Activated naive CD4-positive, alpha-beta T cell treated with anti-CD3 and anti-CD28 coated beads, Interleukin-2, amount 10 ng/mL, durations not matched to agents 7 days and 5 days (primary cell): ENCODE measurements around the gene ADGRV1.
"Not testable (repeated sequence)": the region's sequence is repeated elsewhere in the genome, so short reads cannot be mapped to it uniquely, and the experiment has no call there.

Source experiments
- CTCF ChIA-PET: fragments of 350-600 bp; sonication (Branson Sonifier 250); formaldehyde crosslinking; loops from one replicate; lab custom pipeline; 2021; ENCODE audit warnings: antibody characterized with exemption; lab: Charles Lee
- DNase-seq: peaks from one replicate; pipeline ENCODE4 v3.0.0-alpha.2; 2020
- H3K27ac Mint-ChIP-seq: one replicate; pipeline ENCODE4 v1.8.0; 2021; ENCODE audit warnings: mild to moderate bottlenecking, moderate library complexity, mixed read lengths
- H3K27me3 Mint-ChIP-seq: one replicate; pipeline ENCODE4 v1.8.0; 2021; ENCODE audit warnings: mild to moderate bottlenecking, mixed read lengths
- H3K36me3 Mint-ChIP-seq: one replicate; pipeline ENCODE4 v1.8.0; 2021; ENCODE audit warnings: mixed read lengths
- H3K4me1 Mint-ChIP-seq: one replicate; pipeline ENCODE4 v1.8.0; 2021; ENCODE audit warnings: mixed read lengths
- H3K4me3 Mint-ChIP-seq: one replicate; pipeline ENCODE4 v1.8.0; 2021; ENCODE audit warnings: mild to moderate bottlenecking, moderate library complexity, mixed read lengths
- H3K9me3 Mint-ChIP-seq: one replicate; pipeline ENCODE4 v1.8.0; 2021; ENCODE audit warnings: mixed read lengths

Gene ADGRV1

GRCh38 chr5:90967443-90967842 lies 408.8 kb downstream of the ADGRV1 start:
- Mint-ChIP-seq H3K9me3 (no peaks in the 10 kb centered on the region), H3K36me3 (no peaks in the 10 kb centered on the region), H3K4me1 (no peaks in the 10 kb centered on the region), H3K27me3 (peaks cover 9% of the 10 kb centered on the region), H3K4me3 (no peak overlapping the region), H3K27ac (no peak overlapping the region)
- no peak for DNase-seq
- CTCF ChIA-PET, result no interaction called here

GRCh38 chr5:90967851-90968250 lies 409.3 kb downstream of the ADGRV1 start:
- CTCF ChIA-PET, result no interaction called here
- H3K4me3 Mint-ChIP-seq, result no peak overlapping the region
- H3K27ac Mint-ChIP-seq, result no peak overlapping the region
- H3K4me1 Mint-ChIP-seq, result no peaks in the 10 kb centered on the region
- no peaks in the 10 kb centered on the region for H3K9me3 Mint-ChIP-seq
- peaks cover 9% of the 10 kb centered on the region for H3K27me3 Mint-ChIP-seq
- H3K36me3 Mint-ChIP-seq, result no peaks in the 10 kb centered on the region
- DNase-seq, result no peak

GRCh38 chr5:90968319-90968718 lies 409.7 kb downstream of the ADGRV1 start:
- CTCF ChIA-PET, result no interaction called here
- no peaks in the 10 kb centered on the region for H3K9me3 Mint-ChIP-seq
- H3K36me3 Mint-ChIP-seq, result no peaks in the 10 kb centered on the region
- H3K27ac Mint-ChIP-seq, result no peak overlapping the region
- H3K4me1 Mint-ChIP-seq, result no peaks in the 10 kb centered on the region
- H3K4me3 Mint-ChIP-seq, result no peak overlapping the region
- peaks cover 9% of the 10 kb centered on the region for H3K27me3 Mint-ChIP-seq
- no peak for DNase-seq

GRCh38 chr5:90969945-90970344 lies 411.3 kb downstream of the ADGRV1 start:
- H3K27ac Mint-ChIP-seq, result not testable (repeated sequence)

GRCh38 chr5:90981177-90981576 lies 422.6 kb downstream of the ADGRV1 start:
- Mint-ChIP-seq H3K27ac (no peak overlapping the region), H3K27me3 (no peaks in the 10 kb centered on the region), H3K4me3 (no peak overlapping the region), H3K36me3 (no peaks in the 10 kb centered on the region), H3K4me1 (no peaks in the 10 kb centered on the region), H3K9me3 (no peaks in the 10 kb centered on the region)
- DNase-seq, result no peak
- CTCF ChIA-PET, result no interaction called here

More at GRCh38 chr5:90969945-90970344, 411.3 kb downstream of the ADGRV1 start:
- H3K36me3 Mint-ChIP-seq, CTCF ChIA-PET, DNase-seq, H3K4me1 Mint-ChIP-seq, H3K4me3 Mint-ChIP-seq, H3K27me3 Mint-ChIP-seq, H3K9me3 Mint-ChIP-seq: not testable (repeated sequence)

- no peaks in the 10 kb centered on the region for H3K4me1 Mint-ChIP-seq
- no peaks in the 10 kb centered on the region for H3K9me3 Mint-ChIP-seq
- H3K27me3 Mint-ChIP-seq, result no peaks in the 10 kb centered on the region
- DNase-seq, result no peak
- CTCF ChIA-PET, result interaction anchor here (0.9 to 1.5 kb wide), 2 partner anchors 49 to 91 kb away, joined by 3 read pairs; no protein-coding TSS in a partner anchor
- H3K27ac Mint-ChIP-seq, result no peak overlapping the region
- H3K4me3 Mint-ChIP-seq, result no peak overlapping the region
- H3K36me3 Mint-ChIP-seq, result no peaks in the 10 kb centered on the region
These were observed 423.2 kb downstream of the ADGRV1 start for GRCh38 chr5:90981821-90982220.

GRCh38 chr5:90982576-90982975 lies 424.0 kb downstream of the ADGRV1 start:
- Mint-ChIP-seq H3K9me3 (no peaks in the 10 kb centered on the region), H3K4me3 (no peak overlapping the region), H3K27me3 (no peaks in the 10 kb centered on the region), H3K27ac (no peak overlapping the region), H3K4me1 (no peaks in the 10 kb centered on the region), H3K36me3 (no peaks in the 10 kb centered on the region)
- DNase-seq, result no peak
- CTCF ChIA-PET, result interaction anchor here (0.9 to 1.5 kb wide), 2 partner anchors 50 to 92 kb away, joined by 3 read pairs; no protein-coding TSS in a partner anchor

- Mint-ChIP-seq H3K4me3 (no peak overlapping the region), H3K36me3 (no peaks in the 10 kb centered on the region), H3K27ac (no peak overlapping the region), H3K9me3 (no peaks in the 10 kb centered on the region), H3K4me1 (no peaks in the 10 kb centered on the region), H3K27me3 (no peaks in the 10 kb centered on the region)
- DNase-seq, result no peak
- CTCF ChIA-PET, result interaction anchor here (1.5 kb wide), 1 partner anchor 51 kb away, joined by 3 read pairs; no protein-coding TSS in a partner anchor
These were observed 424.6 kb downstream of the ADGRV1 start for GRCh38 chr5:90983148-90983547.

- no peak for DNase-seq
- H3K4me1 Mint-ChIP-seq, result no peaks in the 10 kb centered on the region
These were observed 425.1 kb downstream of the ADGRV1 start for GRCh38 chr5:90983711-90984124.

GRCh38 chr5:90985341-90985740 lies 426.7 kb downstream of the ADGRV1 start:
- no peaks in the 10 kb centered on the region for H3K4me1 Mint-ChIP-seq
- DNase-seq, result no peak
- no peaks in the 10 kb centered on the region for H3K9me3 Mint-ChIP-seq
- H3K27ac Mint-ChIP-seq, result no peak overlapping the region
- no peaks in the 10 kb centered on the region for H3K27me3 Mint-ChIP-seq
- H3K36me3 Mint-ChIP-seq, result no peaks in the 10 kb centered on the region
- CTCF ChIA-PET, result no interaction called here
- H3K4me3 Mint-ChIP-seq, result no peak overlapping the region

More at GRCh38 chr5:90983711-90984124, 425.1 kb downstream of the ADGRV1 start:
- Mint-ChIP-seq H3K27me3 (no peaks in the 10 kb centered on the region), H3K9me3 (no peaks in the 10 kb centered on the region), H3K36me3 (no peaks in the 10 kb centered on the region), H3K4me3 (no peak overlapping the region), H3K27ac (no peak overlapping the region)
- CTCF ChIA-PET, result no interaction called here

GRCh38 chr5:90987726-90988125 lies 429.1 kb downstream of the ADGRV1 start:
- Mint-ChIP-seq H3K4me1 (no peaks in the 10 kb centered on the region), H3K36me3 (no peaks in the 10 kb centered on the region), H3K9me3 (no peaks in the 10 kb centered on the region), H3K27ac (no peak overlapping the region), H3K27me3 (no peaks in the 10 kb centered on the region), H3K4me3 (no peak overlapping the region)
- DNase-seq, result no peak
- CTCF ChIA-PET, result no interaction called here

GRCh38 chr5:90991201-90991600 lies 432.6 kb downstream of the ADGRV1 start:
- H3K27ac Mint-ChIP-seq, result no peak overlapping the region
- no peaks in the 10 kb centered on the region for H3K36me3 Mint-ChIP-seq
- peaks cover 3% of the 10 kb centered on the region for H3K9me3 Mint-ChIP-seq
- H3K4me3 Mint-ChIP-seq, result no peak overlapping the region
- CTCF ChIA-PET, result no interaction called here
- no peak for DNase-seq
- H3K4me1 Mint-ChIP-seq, result no peaks in the 10 kb centered on the region
- H3K27me3 Mint-ChIP-seq, result no peaks in the 10 kb centered on the region

GRCh38 chr5:90994796-90995195 lies 436.2 kb downstream of the ADGRV1 start:
- CTCF ChIA-PET, result no interaction called here
- Mint-ChIP-seq H3K9me3 (peaks cover 3% of the 10 kb centered on the region), H3K4me1 (no peaks in the 10 kb centered on the region), H3K36me3 (no peaks in the 10 kb centered on the region), H3K4me3 (no peak overlapping the region), H3K27ac (no peak overlapping the region), H3K27me3 (peaks cover 3% of the 10 kb centered on the region)
- no peak for DNase-seq

GRCh38 chr5:90996089-90996488 lies 437.5 kb downstream of the ADGRV1 start:
- Mint-ChIP-seq H3K4me3 (no peak overlapping the region), H3K27ac (no peak overlapping the region), H3K36me3 (no peaks in the 10 kb centered on the region)

GRCh38 chr5:90997082-90997481 lies 438.5 kb downstream of the ADGRV1 start:
- Mint-ChIP-seq H3K9me3 (peaks cover 3% of the 10 kb centered on the region), H3K4me1 (no peaks in the 10 kb centered on the region), H3K36me3 (no peaks in the 10 kb centered on the region), H3K27ac (no peak overlapping the region), H3K27me3 (peaks cover 3% of the 10 kb centered on the region), H3K4me3 (no peak overlapping the region)
- CTCF ChIA-PET, result no interaction called here
- no peak for DNase-seq

More at GRCh38 chr5:90996089-90996488, 437.5 kb downstream of the ADGRV1 start:
- no peak for DNase-seq
- CTCF ChIA-PET, result no interaction called here
- Mint-ChIP-seq H3K4me1 (no peaks in the 10 kb centered on the region), H3K27me3 (peaks cover 3% of the 10 kb centered on the region), H3K9me3 (peaks cover 3% of the 10 kb centered on the region)

- Mint-ChIP-seq H3K4me3 (no peak overlapping the region), H3K4me1 (no peaks in the 10 kb centered on the region), H3K27me3 (peaks cover 7% of the 10 kb centered on the region), H3K36me3 (no peaks in the 10 kb centered on the region), H3K9me3 (no peaks in the 10 kb centered on the region), H3K27ac (no peak overlapping the region)
- CTCF ChIA-PET, result no interaction called here
- no peak for DNase-seq
These were observed 442.1 kb downstream of the ADGRV1 start for GRCh38 chr5:91000743-91001142.
